PC-3 (cell line): ENCODE data around the gene ST6GALNAC3. TPM values are rescaled to one million over a fixed set of nuclear protein-coding genes. Genes with fewer than 3 reads are reported as not detected.

Experiments
- ATAC-seq: fragments of 200-7000 bp; cut with Tn5 transposase; 2 replicates; pipeline ENCODE4 v1.9.1; 2020; ENCODE audit warnings: mild to moderate bottlenecking, moderate library complexity
- BruUV-seq: library from RNA; stranded (reverse); fragments of 400-500 nt; replicated peaks from 2 replicates; lab custom pipeline; 2021; lab: Mats Ljungman, UMichigan
- CTCF ChIA-PET: fragments of 300-600 bp; sonication (Branson Sonifier 250); formaldehyde crosslinking; loops from one replicate; lab custom pipeline; 2022; ENCODE audit warnings: antibody characterized with exemption; lab: Charles Lee
- POLR2A ChIA-PET: fragments of 300-600 bp; sonication (Branson Sonifier 250); formaldehyde crosslinking; loops from one replicate; lab custom pipeline; 2022; ENCODE audit warnings: antibody characterized with exemption; ENCODE audit not compliant: unreplicated experiment; lab: Charles Lee
- DNase-seq: peaks from one replicate; pipeline ENCODE4 v3.0.0-alpha.2; 2015
- H2AFZ ChIP-seq: fragments of 300-600 bp; sonication (generic); 2 replicates; pipeline ENCODE4 v1.6.0; 2016; ENCODE audit warnings: antibody characterized with exemption, low read length
- H3F3A ChIP-seq: fragments of 300-600 bp; sonication (generic); one replicate; pipeline ENCODE4 v1.6.0; 2017; ENCODE audit warnings: antibody characterized with exemption, low read length, control low read depth, mild to moderate bottlenecking; ENCODE audit not compliant: unreplicated experiment
- H3K27ac ChIP-seq: fragments of 300-600 bp; sonication (generic); 2 replicates; pipeline ENCODE4 v1.5.1; 2016; ENCODE audit warnings: mild to moderate bottlenecking, low read length
- H3K27me3 ChIP-seq: fragments of 300-600 bp; sonication (generic); 2 replicates; pipeline ENCODE4 v1.6.1; 2016; ENCODE audit warnings: low read length, mixed read lengths
- H3K36me3 ChIP-seq: fragments of 300-600 bp; sonication (generic); 2 replicates; pipeline ENCODE4 v1.6.1; 2016; ENCODE audit warnings: low read depth, mixed run types, low read length, mixed read lengths
- H3K4me1 ChIP-seq: fragments of 300-600 bp; sonication (generic); 2 replicates; pipeline ENCODE4 v1.5.1; 2016; ENCODE audit warnings: low read length; ENCODE audit not compliant: insufficient read depth
- H3K4me2 ChIP-seq: fragments of 300-600 bp; sonication (generic); 2 replicates; pipeline ENCODE4 v1.6.0; 2016; ENCODE audit warnings: low read length
- H3K4me3 ChIP-seq: fragments of 300-600 bp; sonication (generic); 2 replicates; pipeline ENCODE4 v1.5.1; 2016; ENCODE audit warnings: mild to moderate bottlenecking, low read length, mixed read lengths
- H3K79me2 ChIP-seq: fragments of 300-600 bp; sonication (generic); 2 replicates; pipeline ENCODE4 v1.6.1; 2017; ENCODE audit warnings: low read length, mixed read lengths
- H3K9ac ChIP-seq: fragments of 300-600 bp; sonication (generic); 2 replicates; pipeline ENCODE4 v1.6.0; 2016; ENCODE audit warnings: mild to moderate bottlenecking, low read length
- H3K9me2 ChIP-seq: fragments of 300-600 bp; sonication (generic); replicated peaks from 2 replicates; pipeline ENCODE4 v1.6.1; 2016; ENCODE audit warnings: mixed run types, low read length, mixed read lengths
- H3K9me3 ChIP-seq: fragments of 300-600 bp; sonication (generic); 2 replicates; pipeline ENCODE4 v1.6.1; 2016; ENCODE audit warnings: low read length, mixed read lengths
- H4K20me1 ChIP-seq: fragments of 300-600 bp; sonication (generic); 2 replicates; pipeline ENCODE4 v1.6.1; 2016; ENCODE audit warnings: low read length, mixed read lengths
- EZH2 ChIP-seq: fragments of 300-600 bp; sonication (generic); IDR thresholded peaks from one replicate; pipeline ENCODE4 v1.6.1; 2017; ENCODE audit warnings: antibody characterized with exemption, mild to moderate bottlenecking, low read length; ENCODE audit not compliant: unreplicated experiment
- EZH2phosphoT487 ChIP-seq: fragments of 300-600 bp; sonication (generic); IDR thresholded peaks from 2 replicates; pipeline ENCODE4 v1.6.1; 2018; ENCODE audit warnings: mild to moderate bottlenecking, antibody characterized with exemption, low read length, borderline replicate concordance
- intact Hi-C: fragments of 100-400 bp; cut with micrococcal nuclease; formaldehyde crosslinking; loops from 2 replicates; pipeline ENCODE4 v1.9.0; 2023
- total RNA-seq: library from RNA; depleted of rRNA; stranded (reverse); fragments of >200 nt; gene quantifications from 2 replicates; pipeline ENCODE4 v1.2.3, GENCODE V29; 2014
- TF ChIP-seq, protein P1 (sequence below): fragments of 300-600 bp; sonication (generic); conservative IDR thresholded peaks from 2 replicates; pipeline ENCODE4 v1.5.1; 2017; ENCODE audit warnings: antibody characterized with exemption, low read depth, mild to moderate bottlenecking, low read length

ST6GALNAC3 gene
- total RNA-seq, 1 experiment from 2014 or later: not detected

DNA sequence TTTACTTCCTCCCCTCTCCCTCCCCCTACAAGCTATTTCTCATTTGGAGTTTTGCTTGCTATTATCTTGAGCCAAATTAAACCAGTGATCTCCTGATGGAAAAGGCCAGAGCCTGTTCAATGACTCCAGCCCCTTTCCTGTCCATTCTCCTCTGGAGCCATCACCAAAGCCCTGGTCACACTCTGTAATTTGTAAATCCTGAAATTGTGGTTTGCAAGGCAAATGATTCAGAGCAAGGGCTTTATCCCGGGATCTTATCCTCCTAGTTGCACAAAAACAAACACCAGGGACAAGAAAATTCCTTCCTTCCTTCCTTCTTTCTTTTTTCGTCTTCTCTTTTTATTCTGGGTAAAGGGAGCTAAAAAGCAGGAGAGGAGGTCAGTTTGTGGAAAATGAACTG is 426.6 kb downstream of the ST6GALNAC3 start:
- ATAC-seq (no peak), DNase-seq (no peak)
- H3K79me2 ChIP-seq: no peaks in the 10 kb centered on the region
- H3K9ac ChIP-seq: no peak overlapping the region
- H3K36me3 ChIP-seq: no peaks in the 10 kb centered on the region
- intact Hi-C loops: no loop called here
- H3K4me2 ChIP-seq: no peak overlapping the region
- peaks cover 56% of the 10 kb centered on the region for H3K27me3 ChIP-seq
- no peaks in the 10 kb centered on the region for H3K9me3 ChIP-seq
- H3K4me3 ChIP-seq: no peak overlapping the region
- ChIA-PET POLR2A (no interaction called here), CTCF (no interaction called here)
- H2AFZ ChIP-seq: no peak overlapping the region
- no peaks in the 10 kb centered on the region for H3F3A ChIP-seq
- no peaks in the 10 kb centered on the region for H3K9me2 ChIP-seq
- BruUV-seq: no TSS peak
- H3K4me1 ChIP-seq: no peaks in the 10 kb centered on the region
- TF ChIP-seq, protein P1, sequence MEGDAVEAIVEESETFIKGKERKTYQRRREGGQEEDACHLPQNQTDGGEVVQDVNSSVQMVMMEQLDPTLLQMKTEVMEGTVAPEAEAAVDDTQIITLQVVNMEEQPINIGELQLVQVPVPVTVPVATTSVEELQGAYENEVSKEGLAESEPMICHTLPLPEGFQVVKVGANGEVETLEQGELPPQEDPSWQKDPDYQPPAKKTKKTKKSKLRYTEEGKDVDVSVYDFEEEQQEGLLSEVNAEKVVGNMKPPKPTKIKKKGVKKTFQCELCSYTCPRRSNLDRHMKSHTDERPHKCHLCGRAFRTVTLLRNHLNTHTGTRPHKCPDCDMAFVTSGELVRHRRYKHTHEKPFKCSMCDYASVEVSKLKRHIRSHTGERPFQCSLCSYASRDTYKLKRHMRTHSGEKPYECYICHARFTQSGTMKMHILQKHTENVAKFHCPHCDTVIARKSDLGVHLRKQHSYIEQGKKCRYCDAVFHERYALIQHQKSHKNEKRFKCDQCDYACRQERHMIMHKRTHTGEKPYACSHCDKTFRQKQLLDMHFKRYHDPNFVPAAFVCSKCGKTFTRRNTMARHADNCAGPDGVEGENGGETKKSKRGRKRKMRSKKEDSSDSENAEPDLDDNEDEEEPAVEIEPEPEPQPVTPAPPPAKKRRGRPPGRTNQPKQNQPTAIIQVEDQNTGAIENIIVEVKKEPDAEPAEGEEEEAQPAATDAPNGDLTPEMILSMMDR: no peak
- TF ChIP-seq EZH2 (no peak), EZH2phosphoT487 (no peak)
- H4K20me1 ChIP-seq: no peaks in the 10 kb centered on the region
- no peak overlapping the region for H3K27ac ChIP-seq

- DNase-seq (no peak), ATAC-seq (no peak)
- H3K9me3 ChIP-seq: no peaks in the 10 kb centered on the region
- H3K79me2 ChIP-seq: no peaks in the 10 kb centered on the region
- H3K36me3 ChIP-seq: no peaks in the 10 kb centered on the region
- CTCF ChIA-PET: no interaction called here
- BruUV-seq: no TSS peak
- H3K9ac ChIP-seq: no peak overlapping the region
- no peak overlapping the region for H2AFZ ChIP-seq
- POLR2A ChIA-PET: no interaction called here
- H3K4me2 ChIP-seq: no peak overlapping the region
- H3K9me2 ChIP-seq: no peaks in the 10 kb centered on the region
- no peaks in the 10 kb centered on the region for H3K4me1 ChIP-seq
- H3F3A ChIP-seq: no peaks in the 10 kb centered on the region
- H3K27ac ChIP-seq: no peak overlapping the region
- peaks cover 61% of the 10 kb centered on the region for H3K27me3 ChIP-seq
- H4K20me1 ChIP-seq: no peaks in the 10 kb centered on the region
- TF ChIP-seq EZH2phosphoT487 (no peak), EZH2 (no peak)
- TF ChIP-seq, protein P1: no peak
- H3K4me3 ChIP-seq: no peak overlapping the region
- intact Hi-C loops: no loop called here
Measured at GRCh38 chr1:76501586-76502219, 427.2 kb downstream of the ST6GALNAC3 start.

DNA sequence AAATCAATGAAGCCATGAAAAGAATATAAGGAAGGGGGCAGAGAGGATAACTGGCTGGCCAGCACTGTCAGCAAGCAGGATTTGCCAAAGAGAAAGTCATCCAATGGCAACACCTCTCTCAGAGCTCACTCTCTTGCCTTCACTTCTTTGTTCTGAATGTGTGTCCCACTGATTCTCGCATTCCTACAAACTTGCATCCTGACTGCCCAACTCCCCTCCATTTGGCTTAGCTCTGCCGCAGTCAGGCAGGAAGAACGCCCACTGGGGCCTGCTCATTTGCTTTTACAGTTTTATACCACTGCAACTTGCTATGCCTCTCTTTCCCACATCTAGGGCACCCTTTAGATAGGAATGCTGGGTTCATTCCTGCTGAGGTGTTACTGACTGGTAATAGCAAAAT is 428.6 kb downstream of the ST6GALNAC3 start:
- H3K9ac ChIP-seq: no peak overlapping the region
- ATAC-seq (no peak), DNase-seq (no peak)
- H3K4me3 ChIP-seq: no peak overlapping the region
- H3K36me3 ChIP-seq: no peaks in the 10 kb centered on the region
- intact Hi-C loops: no loop called here
- BruUV-seq: no TSS peak
- no peaks in the 10 kb centered on the region for H3K79me2 ChIP-seq
- H3K27me3 ChIP-seq: peaks cover 67% of the 10 kb centered on the region
- H3K4me1 ChIP-seq: no peaks in the 10 kb centered on the region
- no peak overlapping the region for H3K4me2 ChIP-seq
- no peaks in the 10 kb centered on the region for H3K9me2 ChIP-seq
- POLR2A ChIA-PET: no interaction called here
- no peaks in the 10 kb centered on the region for H4K20me1 ChIP-seq
- no peak overlapping the region for H3K27ac ChIP-seq
- TF ChIP-seq EZH2phosphoT487 (no peak), EZH2 (no peak)
- TF ChIP-seq, protein P1: no peak
- no peak overlapping the region for H2AFZ ChIP-seq
- H3K9me3 ChIP-seq: no peaks in the 10 kb centered on the region
- CTCF ChIA-PET: no interaction called here
- no peaks in the 10 kb centered on the region for H3F3A ChIP-seq
